GM18508 (cell line): ENCODE measurements around the gene OR5A1.

Source experiments
- ATAC-seq: cut with Tn5 transposase; IDR thresholded peaks from one replicate; pipeline ENCODE4 v1.9.1; 2021; ENCODE audit warnings: moderate number of reproducible peaks; ENCODE audit not compliant: insufficient read depth, unreplicated experiment

The OR5A1 gene

DNA sequence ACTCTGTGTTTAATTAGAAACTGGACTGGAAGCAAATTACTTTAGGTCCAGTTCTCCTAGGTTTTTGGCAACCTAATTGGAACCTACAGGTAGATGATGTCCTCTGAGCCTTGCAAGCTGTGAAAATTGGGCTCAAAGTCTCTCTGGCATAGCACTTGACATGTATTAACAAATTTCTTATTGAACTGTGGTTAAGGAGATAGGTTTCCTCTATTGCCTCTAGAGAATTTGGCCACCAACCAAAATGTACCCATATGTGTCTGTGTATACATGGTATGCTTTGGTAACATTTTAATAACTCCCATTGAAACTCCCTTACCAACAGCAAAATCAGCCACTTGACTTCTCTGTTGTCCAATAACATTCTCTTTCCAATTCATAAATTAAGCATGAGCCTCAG is 36.7 kb downstream of the OR5A1 start, which contains the start of gene OR4D10:
TSS of gene OR4D10 (plus strand) at position 301 of the 400 bp plus-strand sequence. CDS start 4,115 bp downstream, outside the sequence.
- no peak for ATAC-seq

GRCh38 chr11:59475176-59475575 is 38.9 kb downstream of the OR5A1 start:
- ATAC-seq, result no peak

DNA sequence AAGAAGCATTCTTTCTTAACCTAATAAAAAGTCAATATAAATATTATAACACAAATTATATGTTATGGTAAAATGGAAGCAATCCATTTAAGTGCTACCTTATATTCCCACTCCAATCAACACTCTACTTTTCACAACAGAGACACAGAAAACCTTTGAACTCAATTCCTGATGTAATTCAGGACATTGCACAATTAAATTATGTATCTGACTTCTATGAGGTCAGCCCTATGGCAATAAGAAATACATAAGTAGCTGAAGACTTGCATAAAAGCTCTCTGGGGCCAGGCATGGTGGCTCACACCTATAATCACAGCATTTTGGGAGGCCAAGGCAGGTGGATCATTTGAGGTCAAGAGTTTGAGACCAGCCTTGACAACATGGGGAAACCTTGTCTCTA is 43.6 kb downstream of the OR5A1 start:
- no peak for ATAC-seq

GRCh38 chr11:59480359-59480758 is 44.1 kb downstream of the OR5A1 start:
- ATAC-seq, result no peak
